ENCODE data around the gene CACNA1I.

The CACNA1I gene

DNA sequence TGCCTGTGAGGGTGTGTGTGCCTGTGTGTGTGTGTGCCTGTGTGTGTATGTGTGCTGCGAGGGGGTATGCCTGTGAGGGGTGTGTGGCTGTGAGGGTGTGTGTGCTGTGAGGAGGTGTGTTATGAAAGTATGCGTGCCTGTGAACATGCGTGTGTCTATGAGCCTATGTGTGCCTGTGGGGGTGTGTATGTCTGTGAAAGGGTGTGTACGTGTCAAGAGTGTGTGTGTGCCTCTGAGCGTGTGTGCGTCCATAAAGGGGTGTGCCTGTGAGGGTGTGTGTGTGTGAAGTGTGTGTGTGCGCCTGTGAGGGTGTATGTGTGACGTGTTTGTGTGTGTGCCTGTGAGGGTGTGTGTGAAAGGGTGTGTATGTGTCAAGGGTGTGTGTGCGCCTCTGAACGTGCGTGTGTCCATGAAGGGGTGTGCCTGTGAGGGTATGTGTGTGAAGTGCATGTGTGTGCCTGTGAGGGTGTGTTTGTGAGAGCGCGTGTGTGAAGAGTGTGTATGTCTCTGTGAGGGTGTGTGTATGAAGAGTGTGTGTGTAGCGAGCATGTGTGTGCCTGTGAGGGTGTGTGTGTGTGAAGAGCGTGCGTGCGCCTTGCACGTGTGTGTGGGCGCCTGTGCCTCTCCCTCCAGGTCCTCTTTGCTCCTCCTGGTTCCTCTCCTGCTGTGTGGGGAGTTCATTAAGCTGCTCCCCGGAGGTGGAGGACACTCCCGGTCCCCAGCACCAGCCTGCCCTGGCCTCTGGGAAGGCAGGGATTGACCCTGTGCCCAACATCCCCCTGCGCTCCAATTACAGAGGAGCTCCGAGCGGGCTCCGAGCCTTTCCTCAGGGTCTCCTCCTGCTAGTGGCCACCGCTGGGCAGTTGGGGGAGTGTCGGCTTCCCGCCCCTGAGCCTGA, 53.3 kb downstream of the CACNA1I start:
- no peak for DNase-seq (ENCODE audit: low read depth in 2 of 2)

DNA sequence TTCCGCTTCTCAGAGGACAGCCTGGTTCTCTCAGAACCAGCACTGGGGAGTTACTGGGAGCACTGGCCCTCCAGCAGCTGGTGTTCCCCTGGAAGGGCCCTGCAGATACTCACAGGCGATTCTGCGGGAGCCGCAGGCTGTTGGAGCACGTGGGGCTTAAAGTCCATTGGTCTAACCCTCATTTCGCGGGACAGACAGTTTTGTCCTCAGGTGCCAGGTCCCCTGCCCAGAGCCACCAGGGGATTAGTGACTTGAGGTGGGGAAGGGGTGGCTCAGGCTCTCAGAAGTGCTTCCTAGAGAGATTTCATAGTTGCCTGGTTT, 53.9 kb downstream of the CACNA1I start:
- no peak for DNase-seq (ENCODE audit: low read depth in 2 of 2)

DNA sequence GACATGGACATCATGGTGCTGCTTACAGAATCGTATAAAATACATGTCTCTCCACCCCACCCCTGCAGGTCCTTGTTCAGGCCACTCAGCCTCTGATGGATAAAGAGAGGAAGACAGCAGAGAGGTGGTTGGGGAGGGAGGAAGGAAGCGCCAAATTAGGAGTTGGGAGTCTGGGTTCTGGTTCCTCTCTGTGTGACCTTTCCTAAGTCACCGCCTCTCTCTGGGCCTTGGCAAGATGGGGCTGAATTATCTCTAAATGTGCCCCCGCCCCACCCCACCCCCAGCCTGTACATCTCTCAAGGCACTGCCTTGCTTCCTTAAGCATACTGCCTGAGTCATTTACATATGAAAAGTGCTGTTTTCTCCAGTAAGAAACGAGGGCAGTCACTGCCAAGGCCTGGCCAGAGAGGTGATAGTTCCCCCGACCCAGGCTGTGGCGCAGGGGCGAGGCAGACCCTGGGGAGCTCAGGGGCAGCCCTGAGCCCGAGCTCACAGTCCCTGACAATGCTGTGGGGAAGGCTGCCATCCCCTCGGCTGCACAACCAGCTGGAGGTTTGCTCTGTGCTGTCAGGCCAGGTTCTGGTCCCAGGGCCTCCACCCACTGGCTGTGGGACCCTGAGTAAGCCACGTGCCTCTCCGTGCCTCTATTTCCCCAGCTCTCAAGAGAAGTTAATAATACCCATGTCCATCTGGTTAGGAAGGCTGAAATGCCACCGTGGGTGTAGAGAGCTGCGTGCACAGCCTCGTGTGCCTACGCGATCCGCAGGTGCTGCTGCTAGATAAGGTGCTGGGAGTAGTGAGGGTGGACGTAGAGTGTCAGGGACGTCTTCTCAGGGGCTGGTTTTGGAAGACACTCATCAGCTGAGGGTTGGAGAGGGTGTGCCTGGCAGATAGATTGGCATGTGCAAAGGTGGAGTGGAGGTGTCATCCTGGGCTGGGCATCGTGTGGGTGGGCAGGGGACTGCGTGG, 55.3 kb downstream of the CACNA1I start:
- no peak for DNase-seq (ENCODE audit: low read depth in 2 of 2)

DNA sequence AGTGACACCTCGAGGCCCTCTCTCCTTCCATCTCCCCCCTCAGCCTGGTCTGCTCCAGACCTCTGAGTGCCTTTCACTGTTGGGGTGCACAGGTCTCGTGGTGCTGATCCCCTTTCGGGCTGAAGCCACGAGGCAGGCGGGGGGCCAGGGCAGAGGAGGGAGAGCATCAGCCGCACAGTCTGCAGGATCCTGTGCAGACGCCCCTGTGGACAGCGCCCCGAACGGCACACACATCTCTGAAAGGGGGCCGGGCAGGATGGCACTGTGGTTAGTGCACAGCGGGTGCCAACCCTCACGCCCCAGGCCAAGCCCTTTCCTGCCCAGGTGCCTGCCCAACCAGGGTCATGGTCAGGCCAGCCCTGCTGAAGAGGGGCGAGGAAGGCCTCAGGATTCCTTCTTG, 56.7 kb downstream of the CACNA1I start:
- no peak for DNase-seq (ENCODE audit: low read depth in 2 of 2)

DNA sequence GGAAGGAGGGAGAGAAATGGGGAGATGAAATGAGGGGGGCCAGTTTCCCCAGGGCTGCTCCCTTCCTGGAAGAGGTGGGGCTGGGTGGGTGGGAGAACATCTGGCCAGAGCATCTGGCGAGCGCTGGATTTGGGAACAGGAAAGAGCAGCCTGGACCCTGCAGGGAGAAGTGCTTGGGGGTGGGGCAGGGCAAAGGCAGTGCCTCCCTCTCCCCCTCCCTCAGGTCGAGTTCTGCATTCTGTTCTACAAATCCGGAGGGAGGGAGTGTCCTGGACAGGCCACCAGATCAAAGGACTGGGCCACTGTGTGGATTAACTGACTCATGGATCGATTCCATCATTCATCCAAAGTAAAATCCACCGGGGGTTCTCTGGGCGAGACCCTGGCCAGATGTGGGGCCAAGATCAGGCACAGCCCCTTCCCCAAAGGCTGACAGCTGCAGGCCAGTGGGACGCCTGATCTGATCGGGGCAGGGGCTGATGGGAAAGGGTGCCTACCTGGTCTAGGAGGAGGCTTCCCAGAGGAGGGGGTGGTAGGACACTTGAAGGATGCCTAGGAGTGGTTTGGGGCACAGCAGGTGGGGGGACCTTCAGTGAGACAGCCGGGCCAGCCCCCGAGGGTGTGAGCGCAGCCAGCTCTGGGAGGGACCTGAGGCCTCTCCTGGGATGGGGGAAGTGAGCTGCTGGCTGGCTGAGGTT, 57.5 kb downstream of the CACNA1I start:
- no peak for DNase-seq (ENCODE audit: low read depth in 2 of 2)

DNA sequence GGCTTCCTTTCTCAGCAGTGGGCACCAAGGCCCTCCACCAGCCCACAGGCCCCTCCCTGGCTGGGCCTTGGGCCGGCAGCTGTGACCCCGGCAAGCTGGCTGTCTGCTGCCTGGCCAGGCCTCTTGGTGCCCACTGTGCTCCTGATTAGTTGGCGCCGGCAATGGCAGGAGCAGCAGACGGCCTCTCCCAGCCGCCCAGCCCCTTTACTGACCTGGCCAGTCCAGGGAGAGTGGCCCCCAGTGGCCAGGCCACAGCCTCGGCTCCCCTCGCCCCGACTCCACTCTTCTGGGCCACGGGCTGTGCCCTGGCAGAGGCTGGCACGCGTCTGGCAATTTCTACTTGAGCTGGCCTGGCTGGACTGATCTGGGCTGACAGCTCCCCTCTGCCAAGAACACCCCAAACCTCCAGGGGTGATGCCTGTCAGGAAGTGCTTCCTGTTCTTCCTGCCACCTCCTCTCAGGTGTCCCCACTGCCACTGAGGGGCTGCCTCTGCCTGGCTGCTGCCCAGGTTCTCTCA, 58.1 kb downstream of the CACNA1I start:
- no peak for DNase-seq (ENCODE audit: low read depth in 2 of 2)

DNA sequence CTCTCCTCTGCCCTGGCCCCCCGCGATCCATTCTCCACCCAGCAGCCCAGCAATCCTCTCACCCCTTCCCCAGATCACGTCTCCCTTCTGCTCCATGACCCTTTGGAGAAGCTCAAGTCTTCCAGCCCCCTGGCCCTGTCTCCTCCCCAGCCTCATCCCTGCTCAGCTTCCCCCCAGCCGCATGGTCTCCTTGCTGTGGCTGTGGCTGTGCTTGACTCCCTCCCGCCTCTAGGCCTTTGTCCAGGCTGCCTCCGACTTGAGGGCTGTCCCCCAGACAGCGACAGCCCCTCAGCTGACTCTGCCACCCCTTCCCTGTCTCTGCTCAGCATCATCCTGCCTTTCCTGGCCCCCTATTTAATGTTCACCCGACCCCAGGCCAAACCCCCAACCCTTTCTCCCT, 59.3 kb downstream of the CACNA1I start:
- DNase-seq (ENCODE audit: low read depth in 2 of 2): no peak

DNA sequence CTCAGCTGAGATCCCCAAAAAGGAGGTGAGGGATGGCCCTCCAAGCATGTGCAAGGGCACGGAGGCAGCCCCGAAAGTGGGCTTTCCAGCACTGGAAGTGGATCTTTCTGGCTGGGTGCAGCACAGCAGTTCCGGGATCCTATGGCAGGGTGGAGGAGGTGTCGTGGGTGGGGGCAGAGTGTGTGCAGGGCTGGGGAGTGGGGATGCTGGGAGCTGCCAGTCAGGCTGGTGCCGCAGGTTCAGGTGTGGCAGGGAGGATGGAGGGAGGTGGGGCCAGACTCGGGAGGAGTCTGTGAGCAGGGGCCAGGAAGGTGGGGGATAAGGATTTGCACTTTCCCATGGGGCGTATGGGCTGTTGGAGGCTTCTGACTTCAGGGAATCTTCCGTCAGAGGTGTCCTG, 60.2 kb downstream of the CACNA1I start:
- no peak for DNase-seq (ENCODE audit: low read depth in 2 of 2)

DNA sequence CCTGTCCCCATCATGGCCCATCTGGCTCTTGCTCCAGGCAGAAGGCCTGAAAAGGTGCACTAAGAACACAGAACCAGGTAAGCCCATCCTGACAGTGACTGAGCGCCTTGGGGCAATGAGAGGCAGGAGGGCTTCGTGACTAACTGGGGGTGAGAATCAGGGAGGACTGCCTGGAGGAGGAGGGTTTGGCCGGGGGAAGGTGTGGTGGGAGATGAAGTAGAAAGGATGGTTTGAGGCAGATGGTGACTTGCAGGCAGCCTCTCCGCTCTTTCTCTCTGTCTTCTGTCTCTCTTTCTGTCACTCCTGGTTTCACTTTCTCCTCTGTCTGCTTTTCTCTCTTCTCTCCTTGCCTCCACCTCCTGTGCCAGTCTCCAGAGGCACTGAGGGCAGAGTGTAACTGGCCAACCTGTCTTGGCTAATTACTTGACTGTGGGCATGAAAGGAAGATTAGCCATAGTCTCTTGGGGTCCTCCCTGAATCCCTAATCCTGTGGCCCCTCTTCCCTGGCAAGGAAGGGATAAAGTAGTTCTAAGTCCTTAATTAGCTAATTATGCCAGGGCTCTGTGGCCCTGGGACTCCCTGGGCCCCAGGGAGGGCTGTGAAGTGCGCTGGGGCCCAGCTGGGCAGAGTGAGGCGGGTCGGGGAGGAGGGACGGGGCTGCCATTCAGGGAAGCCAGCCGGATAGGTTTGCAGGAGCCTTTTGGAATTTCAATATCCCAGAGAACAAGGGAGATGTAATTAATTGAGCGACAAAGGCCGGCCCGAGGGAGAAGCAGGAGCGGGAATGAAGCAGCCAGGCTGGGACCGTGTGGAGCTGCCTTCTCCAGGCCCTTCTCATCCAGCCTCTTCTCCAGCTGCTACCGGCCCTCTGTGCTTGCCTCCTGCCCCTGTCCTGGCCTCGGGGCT, 61.1 kb downstream of the CACNA1I start:
- no peak for DNase-seq (ENCODE audit: low read depth in 2 of 2)

DNA sequence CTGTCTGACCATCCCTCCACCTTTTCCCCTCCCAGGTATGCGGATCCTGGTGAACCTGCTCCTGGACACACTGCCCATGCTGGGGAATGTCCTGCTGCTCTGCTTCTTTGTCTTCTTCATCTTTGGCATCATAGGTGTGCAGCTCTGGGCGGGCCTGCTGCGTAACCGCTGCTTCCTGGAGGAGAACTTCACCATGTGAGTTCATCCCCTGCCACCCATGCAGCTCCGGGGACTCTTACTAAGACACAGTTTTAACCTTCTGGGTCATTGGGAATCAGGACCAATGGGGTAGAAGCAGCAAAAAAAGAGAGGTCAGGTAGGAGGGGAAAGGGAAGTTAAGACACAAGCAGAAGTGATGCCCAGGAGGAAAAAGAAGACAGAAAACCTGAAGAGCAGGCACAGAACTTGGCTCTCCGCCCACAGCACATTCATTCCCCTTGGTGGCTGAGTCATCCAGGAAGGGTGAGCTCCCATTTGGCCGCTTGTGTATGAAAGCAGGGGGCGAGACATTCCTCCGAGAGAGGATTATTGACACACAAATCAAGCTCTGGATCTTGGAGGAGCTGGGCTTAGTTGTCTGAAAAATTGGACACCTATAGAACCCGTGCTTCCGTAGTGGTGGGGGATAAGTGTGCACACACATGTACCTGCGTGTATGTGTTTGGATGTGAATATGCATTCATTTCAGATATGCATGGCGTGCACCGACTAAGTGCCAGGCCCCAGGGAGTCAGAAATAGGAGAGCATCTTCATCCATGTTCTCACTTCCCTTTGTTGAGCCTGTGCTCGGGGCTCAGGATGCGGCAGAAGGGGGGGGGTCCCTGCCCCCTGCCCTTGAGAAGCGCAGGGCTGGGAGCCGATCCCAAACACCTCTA, 64.2 kb downstream of the CACNA1I start:
- DNase-seq (ENCODE audit: low read depth in 2 of 2): no peak

DNA sequence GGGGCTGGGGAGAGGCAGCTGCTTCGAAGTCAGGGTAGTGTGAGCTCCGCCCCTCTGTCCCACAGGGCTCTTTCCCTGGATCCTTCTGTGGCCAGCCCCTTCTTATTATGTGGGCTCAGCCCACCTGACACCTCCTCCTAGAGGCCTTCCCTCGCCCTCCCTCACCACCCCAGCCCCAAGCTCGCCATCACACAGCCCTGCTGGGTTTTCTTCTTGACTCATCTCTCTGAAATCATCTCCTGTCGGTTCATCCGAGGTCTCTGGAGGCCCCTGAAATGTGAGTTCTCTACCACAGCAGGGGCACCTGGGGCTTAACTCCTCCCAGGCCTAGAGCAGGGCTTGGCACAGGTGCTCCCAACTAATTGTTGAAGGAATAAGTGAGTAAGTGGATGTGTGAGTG, 65.2 kb downstream of the CACNA1I start:
- DNase-seq (ENCODE audit: low read depth in 2 of 2): no peak

DNA sequence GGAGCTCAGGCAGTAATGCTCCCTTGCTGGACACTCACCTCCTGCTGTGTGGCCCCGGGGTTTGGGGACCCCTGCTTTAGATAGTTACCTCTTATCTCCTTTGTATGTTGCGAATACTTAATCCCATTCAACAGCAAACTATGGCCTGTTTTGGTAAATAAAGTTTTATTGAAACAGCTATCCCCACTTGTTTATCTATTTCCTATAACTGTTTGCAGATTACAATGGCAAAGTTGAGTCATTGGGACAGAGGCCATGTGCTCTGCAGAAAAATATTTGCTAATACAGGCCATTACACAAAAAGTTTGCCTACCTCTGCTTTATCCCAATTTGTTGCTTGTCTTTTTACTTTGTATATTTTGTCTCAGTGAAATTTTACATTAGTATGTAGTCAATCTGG, 68.4 kb downstream of the CACNA1I start:
- no peak for DNase-seq (ENCODE audit: low read depth in 2 of 2)

DNA sequence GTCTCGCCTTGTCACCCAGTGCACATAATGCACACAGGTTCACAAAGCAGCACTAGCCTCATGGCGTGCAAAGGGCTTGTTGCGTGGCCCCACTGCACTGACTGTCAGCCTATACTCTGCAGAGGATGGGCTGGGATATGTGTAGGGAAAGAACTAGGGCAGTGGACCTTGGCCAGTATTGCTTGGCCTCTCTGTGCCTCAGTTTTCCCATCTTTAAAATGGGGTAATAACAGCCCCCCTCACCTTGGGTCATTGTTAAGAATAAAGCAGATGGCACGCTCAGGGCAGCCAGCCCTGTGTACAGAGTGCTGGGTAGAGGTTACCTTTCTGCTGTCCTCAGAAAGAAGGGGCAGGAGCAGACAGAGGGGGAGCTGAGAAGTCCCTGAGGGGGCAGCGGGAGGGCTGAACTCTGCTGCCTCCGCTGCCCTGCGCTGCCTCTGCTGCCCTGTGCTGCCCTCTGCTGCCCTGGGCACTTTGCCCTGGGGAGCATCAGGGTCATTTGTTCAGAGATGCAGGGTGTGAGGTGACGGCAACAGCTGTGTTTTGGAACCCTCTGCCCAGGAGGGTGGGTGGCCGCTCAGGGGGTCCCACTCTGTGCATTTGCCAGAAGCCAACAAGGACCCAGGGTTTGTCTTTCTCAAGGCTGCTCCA, 71.2 kb downstream of the CACNA1I start:
- DNase-seq (ENCODE audit: low read depth in 2 of 2): no peak

DNA sequence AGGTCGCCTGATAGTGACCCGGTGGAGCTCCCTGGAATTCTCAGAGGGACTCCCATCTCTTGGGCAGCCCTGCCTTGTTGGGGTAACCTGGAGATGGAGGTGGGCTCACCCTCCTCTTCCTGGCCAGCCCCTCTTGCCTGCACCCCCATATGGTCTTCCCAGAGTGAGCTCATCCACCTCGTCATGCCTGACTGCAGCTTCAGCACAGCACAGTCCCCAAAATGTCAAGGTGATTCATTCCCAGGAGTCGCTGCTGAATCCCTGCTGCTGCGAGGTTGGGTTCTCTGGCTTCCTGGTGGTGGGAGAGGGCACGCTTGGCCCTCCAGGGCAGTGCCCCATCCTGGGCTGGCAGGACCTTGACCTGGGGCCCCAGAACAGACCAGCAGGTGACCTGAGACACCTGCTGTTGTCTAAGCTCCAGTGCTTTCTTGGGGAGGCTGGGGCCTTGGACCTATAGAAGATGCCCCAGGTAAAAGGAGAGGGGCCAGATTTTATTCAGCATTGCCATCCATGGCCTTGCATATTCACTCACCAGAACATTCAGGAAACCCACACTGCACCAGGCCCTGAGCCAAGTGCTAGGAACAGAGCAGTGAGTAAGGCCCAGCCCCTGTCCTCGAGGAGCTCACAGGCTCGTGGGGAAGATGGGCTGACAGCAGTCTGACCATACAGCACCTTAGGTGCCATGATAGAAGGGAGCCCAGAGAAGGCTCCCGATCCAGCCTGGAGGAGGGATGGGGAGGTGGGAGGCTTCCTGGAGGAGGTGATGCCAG, 72.9 kb downstream of the CACNA1I start:
- DNase-seq (ENCODE audit: low read depth in 2 of 2): no peak

DNA sequence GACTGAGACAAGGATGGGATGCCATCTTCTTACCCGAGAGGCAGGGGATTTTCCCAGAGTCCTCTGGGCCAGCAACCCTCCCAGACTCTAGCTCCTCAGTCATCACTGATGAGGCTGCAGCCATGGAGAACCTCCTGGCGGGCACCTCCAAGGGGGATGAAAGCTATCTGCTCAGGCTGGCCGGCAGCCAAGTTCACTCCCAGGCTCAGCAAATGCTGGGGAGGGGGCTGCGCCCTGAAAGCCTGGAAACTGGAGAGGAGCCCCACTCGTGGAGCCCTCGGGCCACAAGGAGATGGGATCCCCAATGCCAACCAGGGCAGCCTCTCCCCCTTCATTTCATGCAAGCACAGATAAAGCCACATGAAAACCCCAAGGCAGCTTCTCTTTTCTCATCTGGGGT, 75.0 kb downstream of the CACNA1I start:
- DNase-seq (ENCODE audit: low read depth in 2 of 2): no peak

DNA sequence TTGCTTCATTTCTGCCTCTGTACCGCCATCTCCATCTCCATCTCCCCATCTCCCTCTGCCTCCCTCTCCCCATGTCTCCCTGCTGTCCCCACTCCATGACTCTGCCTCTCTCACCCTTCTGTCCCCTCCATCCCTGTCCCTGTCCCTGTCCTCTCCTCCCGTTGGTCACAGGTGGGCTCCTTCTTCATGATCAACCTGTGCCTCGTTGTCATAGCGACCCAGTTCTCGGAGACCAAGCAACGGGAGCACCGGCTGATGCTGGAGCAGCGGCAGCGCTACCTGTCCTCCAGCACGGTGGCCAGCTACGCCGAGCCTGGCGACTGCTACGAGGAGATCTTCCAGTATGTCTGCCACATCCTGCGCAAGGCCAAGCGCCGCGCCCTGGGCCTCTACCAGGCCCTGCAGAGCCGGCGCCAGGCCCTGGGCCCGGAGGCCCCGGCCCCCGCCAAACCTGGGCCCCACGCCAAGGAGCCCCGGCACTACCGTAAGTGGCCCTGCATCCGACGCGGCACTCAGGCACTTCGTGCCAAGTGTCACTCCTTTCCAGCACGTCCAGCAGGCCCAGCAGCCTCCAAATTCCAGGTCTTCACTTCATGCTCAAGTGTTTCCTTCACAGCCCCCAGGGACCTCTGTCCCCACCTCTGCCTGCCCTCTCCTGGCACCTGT, 76.0 kb downstream of the CACNA1I start:
- no peak for DNase-seq (ENCODE audit: low read depth in 2 of 2)

DNA sequence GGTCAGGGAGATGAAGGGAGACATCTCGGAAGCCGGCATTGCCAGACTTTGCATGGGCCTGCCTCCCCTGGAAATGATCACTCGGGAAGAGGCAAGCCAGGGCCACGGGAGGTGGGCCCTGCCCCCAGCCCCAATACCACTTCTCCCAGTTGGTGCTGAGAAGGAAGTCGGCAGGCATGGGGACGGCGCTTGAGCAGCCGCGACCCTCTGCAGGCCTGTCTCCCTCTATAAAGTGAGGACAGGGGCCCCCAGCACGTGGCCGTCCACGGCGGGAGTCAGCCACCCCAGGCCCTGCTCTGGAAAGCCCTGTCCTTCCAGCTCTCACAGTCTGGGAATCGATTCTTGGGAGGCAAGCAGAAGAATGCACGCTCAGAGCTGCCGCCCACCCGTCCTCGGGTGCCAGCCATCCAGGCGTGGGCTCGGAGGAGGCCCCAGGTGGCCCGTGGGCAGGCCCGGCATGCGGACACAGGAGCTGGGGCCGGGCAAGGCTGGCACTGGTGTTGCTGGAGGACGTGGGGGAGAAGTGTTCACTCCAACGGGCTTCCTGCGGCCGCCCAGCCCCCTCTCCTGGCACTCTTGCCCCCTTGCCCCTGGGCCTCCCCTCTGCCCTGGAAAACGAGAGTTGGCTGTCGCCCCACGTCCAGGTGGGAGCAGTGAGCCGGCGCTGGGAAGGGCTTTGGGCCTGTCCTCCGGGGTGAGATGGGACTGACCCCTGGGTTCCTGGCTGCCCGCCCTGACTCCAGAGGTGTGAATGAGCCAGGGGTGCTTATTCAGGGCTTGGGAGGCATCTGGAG, 77.5 kb downstream of the CACNA1I start:
- DNase-seq (ENCODE audit: low read depth in 2 of 2): no peak
